Astrocyte (in vitro differentiated cells and primary cell): ENCODE results near the gene PTK7. TPM values are rescaled to one million over a fixed set of nuclear protein-coding genes. Genes with fewer than 3 reads are reported as not detected.

Source experiments
- DNase-seq: peaks from one replicate; pipeline ENCODE4 v3.0.0-alpha.2; 2010; ENCODE audit warnings: low read depth
- FAIRE-seq: peaks from 2 replicates; lab custom pipeline; 2011; peaks lifted over from hg19 to GRCh38; lab: Jason Lieb, UNC
- H2AFZ ChIP-seq: 2 replicates; pipeline ENCODE4 v1.6.0; 2012; ENCODE audit warnings: low read depth, low read length, inconsistent platforms
- H3K27ac ChIP-seq: 2 replicates; pipeline ENCODE4 v1.5.1; 2011; ENCODE audit warnings: low read depth, low read length, inconsistent platforms
- H3K27me3 ChIP-seq: 2 replicates; pipeline ENCODE4 v1.6.0; 2011; ENCODE audit warnings: low read length, inconsistent platforms; ENCODE audit not compliant: insufficient read depth
- H3K36me3 ChIP-seq: 2 replicates; pipeline ENCODE4 v1.5.1; 2011; ENCODE audit warnings: low read length, inconsistent platforms; ENCODE audit not compliant: insufficient read depth
- H3K4me1 ChIP-seq: 2 replicates; pipeline ENCODE4 v1.5.1; 2011; ENCODE audit warnings: low read length, inconsistent platforms; ENCODE audit not compliant: insufficient read depth
- H3K4me2 ChIP-seq: 2 replicates; pipeline ENCODE4 v1.6.0; 2012; ENCODE audit warnings: low read length, inconsistent platforms
- H3K4me3 ChIP-seq: 2 replicates; pipeline ENCODE4 v1.5.1; 2011; ENCODE audit warnings: low read depth, mild to moderate bottlenecking, low read length, inconsistent platforms; ENCODE audit not compliant: insufficient read depth
- H3K79me2 ChIP-seq: 2 replicates; pipeline ENCODE4 v1.6.0; 2012; ENCODE audit warnings: mild to moderate bottlenecking, low read length, inconsistent platforms; ENCODE audit not compliant: insufficient read depth
- H3K9ac ChIP-seq: 2 replicates; pipeline ENCODE4 v1.6.0; 2012; ENCODE audit warnings: mild to moderate bottlenecking, low read length, inconsistent platforms
- H3K9me3 ChIP-seq: 2 replicates; pipeline ENCODE4 v1.5.1; 2012; ENCODE audit warnings: low read depth, mild to moderate bottlenecking, low read length, inconsistent platforms; ENCODE audit not compliant: insufficient read depth
- H4K20me1 ChIP-seq: 2 replicates; pipeline ENCODE4 v1.6.0; 2012; ENCODE audit warnings: low read length, inconsistent platforms; ENCODE audit not compliant: insufficient read depth
- H3K27ac Mint-ChIP-seq: one replicate; pipeline ENCODE4 v1.8.0; 2021; ENCODE audit warnings: mild to moderate bottlenecking, mixed read lengths; ENCODE audit not compliant: unreplicated experiment
- H3K27me3 Mint-ChIP-seq: one replicate; pipeline ENCODE4 v1.8.0; 2021; ENCODE audit warnings: low read depth, mixed read lengths; ENCODE audit not compliant: unreplicated experiment
- H3K36me3 Mint-ChIP-seq: one replicate; pipeline ENCODE4 v1.8.0; 2021; ENCODE audit warnings: low read depth, mixed read lengths; ENCODE audit not compliant: unreplicated experiment
- H3K4me1 Mint-ChIP-seq: one replicate; pipeline ENCODE4 v1.8.0; 2021; ENCODE audit warnings: low read depth, mixed read lengths; ENCODE audit not compliant: unreplicated experiment
- H3K4me3 Mint-ChIP-seq: one replicate; pipeline ENCODE4 v1.8.0; 2021; ENCODE audit warnings: mild to moderate bottlenecking, moderate library complexity, mixed read lengths; ENCODE audit not compliant: unreplicated experiment
- H3K9me3 Mint-ChIP-seq: one replicate; pipeline ENCODE4 v1.8.0; 2021; ENCODE audit warnings: mild to moderate bottlenecking, mixed read lengths; ENCODE audit not compliant: unreplicated experiment
- CTCF ChIP-seq: IDR thresholded peaks from 2 replicates; pipeline ENCODE4 v1.5.1; 2011; ENCODE audit warnings: low read depth, mild to moderate bottlenecking, inconsistent platforms, low read length, moderate library complexity; ENCODE audit not compliant: insufficient read depth
- EZH2 ChIP-seq: IDR thresholded peaks from 2 replicates; pipeline ENCODE4 v1.6.1; 2012; ENCODE audit warnings: mild to moderate bottlenecking, low read length, inconsistent platforms; ENCODE audit not compliant: insufficient read depth
- total RNA-seq: library from RNA; stranded (reverse); gene quantifications from 2 replicates; pipeline ENCODE4 v1.2.1, GENCODE V29; 2021

PTK7 gene
- total RNA-seq, 1 donor from 2014 or later: 506 TPM

GRCh38 chr6:43184268-43184985 lies 108.3 kb downstream of the PTK7 start:
- Histone ChIP-seq H2AFZ (no peak overlapping the region), H4K20me1 (peaks cover 12% of the 10 kb centered on the region), H3K79me2 (no peaks in the 10 kb centered on the region), H3K4me2 (no peak overlapping the region), H3K27me3 (no peaks in the 10 kb centered on the region), H3K4me1 (peaks cover 19% of the 10 kb centered on the region), H3K9ac (no peak overlapping the region), H3K36me3 (peaks cover 7% of the 10 kb centered on the region), H3K9me3 (no peaks in the 10 kb centered on the region), H3K4me3 (no peak overlapping the region), H3K27ac (no peak overlapping the region)
- Mint-ChIP-seq H3K9me3 (no peaks in the 10 kb centered on the region), H3K27ac (no peak overlapping the region), H3K4me3 (no peak overlapping the region), H3K27me3 (no peaks in the 10 kb centered on the region), H3K4me1 (peaks cover 21% of the 10 kb centered on the region), H3K36me3 (peaks cover 24% of the 10 kb centered on the region)
- FAIRE-seq: no peak
- no peak for DNase-seq
- TF ChIP-seq CTCF: no peak
- no peak for TF ChIP-seq EZH2

- Mint-ChIP-seq H3K9me3 (no peaks in the 10 kb centered on the region), H3K4me3 (no peak overlapping the region), H3K27me3 (no peaks in the 10 kb centered on the region), H3K27ac (no peak overlapping the region), H3K36me3 (peaks cover 24% of the 10 kb centered on the region), H3K4me1 (peaks cover 21% of the 10 kb centered on the region)
- FAIRE-seq (no peak), DNase-seq (no peak)
- TF ChIP-seq CTCF (no peak), EZH2 (no peak)
- no peaks in the 10 kb centered on the region for H3K79me2 ChIP-seq
- H4K20me1 ChIP-seq: peaks cover 10% of the 10 kb centered on the region
- no peaks in the 10 kb centered on the region for H3K9me3 ChIP-seq
- H3K27ac ChIP-seq: no peak overlapping the region
- no peak overlapping the region for H3K4me3 ChIP-seq
- H3K27me3 ChIP-seq: no peaks in the 10 kb centered on the region
- no peak overlapping the region for H2AFZ ChIP-seq
- H3K36me3 ChIP-seq: peaks cover 7% of the 10 kb centered on the region
- H3K4me2 ChIP-seq: no peak overlapping the region
- H3K9ac ChIP-seq: no peak overlapping the region
- peaks cover 19% of the 10 kb centered on the region for H3K4me1 ChIP-seq
Observed at GRCh38 chr6:43185391-43185985, 109.4 kb downstream of the PTK7 start.

- FAIRE-seq (no peak), DNase-seq (no peak)
- Histone ChIP-seq H4K20me1 (peaks cover 4% of the 10 kb centered on the region), H3K27ac (no peak overlapping the region), H3K9ac (no peak overlapping the region), H3K4me2 (no peak overlapping the region), H3K4me3 (no peak overlapping the region), H3K27me3 (no peaks in the 10 kb centered on the region), H3K36me3 (peaks cover 4% of the 10 kb centered on the region), H3K4me1 (peaks cover 14% of the 10 kb centered on the region), H2AFZ (no peak overlapping the region), H3K79me2 (no peaks in the 10 kb centered on the region), H3K9me3 (no peaks in the 10 kb centered on the region)
- H3K27ac Mint-ChIP-seq: no peak overlapping the region
- TF ChIP-seq CTCF: no peak
- TF ChIP-seq EZH2: no peak
- no peak overlapping the region for H3K4me3 Mint-ChIP-seq
- H3K36me3 Mint-ChIP-seq: peaks cover 24% of the 10 kb centered on the region
- no peaks in the 10 kb centered on the region for H3K27me3 Mint-ChIP-seq
- no peaks in the 10 kb centered on the region for H3K9me3 Mint-ChIP-seq
- peaks cover 19% of the 10 kb centered on the region for H3K4me1 Mint-ChIP-seq
Observed at GRCh38 chr6:43186019-43186418, 109.9 kb downstream of the PTK7 start.
